ENCODE results near the gene ERAP2. TPM values are rescaled to one million over a fixed set of nuclear protein-coding genes. Genes with fewer than 3 reads are reported as not detected.
"Not testable (repeated sequence)": the region's sequence is repeated elsewhere in the genome, so short reads cannot be mapped to it uniquely, and the experiment has no call there.

Gene ERAP2
- total RNA-seq, 1 experiment from 2014 or later = 4.2 TPM

DNA sequence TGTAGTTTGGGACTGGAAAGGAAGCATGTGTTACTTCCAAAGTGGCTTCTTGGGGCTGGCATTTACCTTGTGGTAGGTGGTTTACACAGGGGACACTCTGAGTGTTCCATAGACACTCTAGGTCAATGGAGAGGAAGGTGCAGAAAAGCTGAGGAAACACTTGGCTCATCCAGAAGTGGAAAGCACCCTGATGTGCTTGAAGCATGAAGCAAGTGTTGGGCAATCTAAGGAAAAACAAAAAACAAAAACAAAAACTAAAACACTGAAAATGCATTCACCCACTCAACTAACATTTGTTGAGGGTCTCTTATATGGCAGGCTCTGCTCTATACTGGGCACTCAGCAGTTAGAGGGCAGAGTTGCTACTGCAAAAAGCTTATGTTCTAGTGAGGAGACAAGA is 2.9 kb upstream of the ERAP2 start:
- peaks cover 4% of the 10 kb centered on the region; the same call in 1 of the 2 replicates for H3K4me1 ChIP-seq
- DNase-seq = no peak
- H3K27me3 ChIP-seq = no peaks in the 10 kb centered on the region
- no peak overlapping the region for H3K4me3 ChIP-seq
- no peak overlapping the region for H3K27ac ChIP-seq
- H3K36me3 ChIP-seq = no peaks in the 10 kb centered on the region
- no peaks in the 10 kb centered on the region for H3K9me3 ChIP-seq (replicated peaks)

DNA sequence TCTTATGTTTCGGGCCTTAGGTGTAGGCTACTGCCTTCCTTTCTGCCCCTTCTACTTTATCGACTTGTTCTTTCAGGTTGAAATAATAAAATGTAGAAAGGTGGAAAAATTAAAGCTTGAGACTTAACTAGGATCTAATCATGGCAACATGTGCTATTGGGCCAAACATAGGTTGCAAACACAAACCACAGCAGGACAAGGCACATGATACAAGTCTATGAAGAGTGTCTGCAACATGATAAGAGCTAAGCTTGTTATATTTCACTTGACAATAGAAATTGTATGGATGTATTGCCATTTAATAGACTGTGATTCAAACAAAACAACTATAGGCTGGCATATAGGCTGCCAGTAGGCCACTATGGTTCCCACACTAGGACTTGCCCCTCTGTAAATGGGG is 1.7 kb upstream of the ERAP2 start:
- Histone ChIP-seq H3K4me1 (peaks cover 4% of the 10 kb centered on the region; the same call in 1 of the 2 replicates), H3K9me3 (replicated peaks) (no peaks in the 10 kb centered on the region), H3K36me3 (no peaks in the 10 kb centered on the region), H3K4me3 (no peak overlapping the region), H3K27ac (no peak overlapping the region), H3K27me3 (no peaks in the 10 kb centered on the region)
- DNase-seq = no peak

- Histone ChIP-seq H3K27ac (peak overlapping the region; percentile 38), H3K36me3 (no peaks in the 10 kb centered on the region), H3K4me3 (peak overlapping the region; percentile 65), H3K4me1 (peaks cover 4% of the 10 kb centered on the region; the same call in 1 of the 2 replicates), H3K9me3 (replicated peaks) (no peaks in the 10 kb centered on the region), H3K27me3 (no peaks in the 10 kb centered on the region)
- no peak for DNase-seq
Measured at GRCh38 chr5:96875791-96876291, 459 bp upstream of the ERAP2 start.

DNA sequence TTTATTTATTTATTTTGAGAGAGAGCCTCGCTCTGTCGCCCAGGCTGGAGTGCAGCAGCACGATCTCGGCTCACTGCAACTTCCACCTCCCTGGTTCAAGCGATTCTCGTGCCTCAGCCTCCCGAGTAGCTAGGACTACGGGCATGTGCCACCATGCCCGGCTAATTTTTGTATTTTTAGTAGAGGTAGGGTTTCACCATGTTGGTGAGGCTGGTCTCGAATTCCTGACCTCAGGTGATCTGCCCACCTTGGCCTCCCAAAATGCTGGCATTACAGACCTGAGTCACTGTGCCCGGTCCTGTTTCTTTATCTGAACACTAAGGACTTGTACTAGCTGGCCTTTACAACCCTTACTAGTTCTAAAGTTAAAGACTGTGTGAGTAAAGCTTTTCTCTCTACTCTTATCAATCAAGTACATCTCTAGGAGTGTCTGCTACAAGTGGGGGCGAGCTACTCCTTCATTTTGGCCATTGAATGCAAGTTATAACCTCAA is 723 bp downstream of the ERAP2 start:
- not testable (repeated sequence) for H3K4me1 ChIP-seq; H3K27ac ChIP-seq; DNase-seq; H3K36me3 ChIP-seq; H3K9me3 ChIP-seq (replicated peaks); H3K27me3 ChIP-seq
- peak overlapping the region; percentile 65 for H3K4me3 ChIP-seq

DNA sequence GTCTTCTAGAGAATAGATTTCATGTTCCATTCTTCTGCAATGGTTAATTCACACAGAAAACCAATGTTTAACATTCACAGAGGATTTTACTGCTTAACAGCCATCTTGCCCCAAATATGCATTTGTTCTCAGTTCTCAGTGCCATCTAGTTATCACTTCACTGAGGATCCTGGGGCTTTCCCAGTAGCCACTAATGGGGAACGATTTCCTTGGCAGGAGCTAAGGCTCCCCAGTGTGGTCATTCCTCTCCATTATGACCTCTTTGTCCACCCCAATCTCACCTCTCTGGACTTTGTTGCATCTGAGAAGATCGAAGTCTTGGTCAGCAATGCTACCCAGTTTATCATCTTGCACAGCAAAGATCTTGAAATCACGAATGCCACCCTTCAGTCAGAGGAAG is 3.4 kb downstream of the ERAP2 start:
- no peak overlapping the region for H3K4me3 ChIP-seq
- no peak overlapping the region for H3K27ac ChIP-seq
- H3K4me1 ChIP-seq = peaks cover 4% of the 10 kb centered on the region; the same call in 1 of the 2 replicates
- H3K27me3 ChIP-seq = no peaks in the 10 kb centered on the region
- H3K36me3 ChIP-seq = no peaks in the 10 kb centered on the region
- DNase-seq = no peak
- H3K9me3 ChIP-seq (replicated peaks) = no peaks in the 10 kb centered on the region

GRCh38 chr5:96880444-96881164 is 4.3 kb downstream of the ERAP2 start:
- no peaks in the 10 kb centered on the region for H3K36me3 ChIP-seq
- DNase-seq = no peak
- no peak overlapping the region for H3K4me3 ChIP-seq
- H3K27me3 ChIP-seq = no peaks in the 10 kb centered on the region
- H3K4me1 ChIP-seq = peaks cover 4% of the 10 kb centered on the region; the same call in 1 of the 2 replicates
- no peak overlapping the region for H3K27ac ChIP-seq
- no peaks in the 10 kb centered on the region for H3K9me3 ChIP-seq (replicated peaks)

GRCh38 chr5:96881511-96882115 is 5.3 kb downstream of the ERAP2 start:
- H3K27ac ChIP-seq = no peak overlapping the region
- no peak for DNase-seq

DNA sequence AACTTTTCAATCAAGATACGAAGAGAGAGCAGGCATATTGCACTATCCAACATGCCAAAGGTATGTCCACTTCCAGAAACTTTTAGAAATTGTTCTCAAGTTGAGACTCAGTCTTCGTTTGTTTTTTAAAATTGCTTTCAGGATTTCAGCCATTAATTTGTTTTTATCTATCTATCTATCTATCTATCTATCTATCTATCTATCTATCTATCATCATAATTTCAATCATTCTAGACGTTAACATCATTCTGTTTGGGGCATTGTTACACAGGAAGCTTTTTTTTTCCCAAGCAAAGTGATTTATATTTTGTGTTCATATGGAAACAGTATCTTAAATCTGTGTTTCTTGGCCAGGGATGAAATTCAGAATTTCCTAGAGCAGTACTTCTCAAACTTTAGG is 7.6 kb downstream of the ERAP2 start:
- Histone ChIP-seq H3K36me3 (no peaks in the 10 kb centered on the region), H3K27me3 (no peaks in the 10 kb centered on the region), H3K27ac (no peak overlapping the region), H3K9me3 (replicated peaks) (no peaks in the 10 kb centered on the region), H3K4me3 (no peak overlapping the region), H3K4me1 (no peaks in the 10 kb centered on the region)
- DNase-seq = no peak

More at GRCh38 chr5:96881511-96882115, 5.3 kb downstream of the ERAP2 start:
- H3K27me3 ChIP-seq = no peaks in the 10 kb centered on the region
- no peaks in the 10 kb centered on the region for H3K9me3 ChIP-seq (replicated peaks)
- H3K4me1 ChIP-seq = peaks cover 4% of the 10 kb centered on the region; the same call in 1 of the 2 replicates
- no peaks in the 10 kb centered on the region for H3K36me3 ChIP-seq
- no peak overlapping the region for H3K4me3 ChIP-seq

DNA sequence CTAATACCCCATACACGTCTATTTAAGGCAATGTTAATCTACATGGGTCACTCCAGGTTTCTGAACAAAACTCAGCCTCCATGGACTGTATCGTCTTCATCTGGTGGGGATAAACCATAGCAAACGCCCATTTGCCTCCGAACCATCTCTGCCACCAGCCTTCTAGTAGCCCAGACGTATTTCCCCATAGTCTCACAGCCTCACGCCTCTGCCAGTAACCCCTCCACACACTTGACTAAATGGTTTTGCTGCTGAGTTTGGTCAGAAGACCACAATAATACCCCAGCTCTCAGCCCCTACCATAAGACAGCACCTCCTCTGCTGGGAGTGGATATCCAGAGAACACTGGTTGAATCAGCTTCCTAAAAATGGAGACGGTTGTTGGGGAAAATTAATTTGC is 8.7 kb downstream of the ERAP2 start:
- DNase-seq = no peak
- Histone ChIP-seq H3K4me3 (no peak overlapping the region), H3K4me1 (no peaks in the 10 kb centered on the region), H3K9me3 (replicated peaks) (no peaks in the 10 kb centered on the region), H3K27ac (no peak overlapping the region), H3K27me3 (no peaks in the 10 kb centered on the region), H3K36me3 (no peaks in the 10 kb centered on the region)

DNA sequence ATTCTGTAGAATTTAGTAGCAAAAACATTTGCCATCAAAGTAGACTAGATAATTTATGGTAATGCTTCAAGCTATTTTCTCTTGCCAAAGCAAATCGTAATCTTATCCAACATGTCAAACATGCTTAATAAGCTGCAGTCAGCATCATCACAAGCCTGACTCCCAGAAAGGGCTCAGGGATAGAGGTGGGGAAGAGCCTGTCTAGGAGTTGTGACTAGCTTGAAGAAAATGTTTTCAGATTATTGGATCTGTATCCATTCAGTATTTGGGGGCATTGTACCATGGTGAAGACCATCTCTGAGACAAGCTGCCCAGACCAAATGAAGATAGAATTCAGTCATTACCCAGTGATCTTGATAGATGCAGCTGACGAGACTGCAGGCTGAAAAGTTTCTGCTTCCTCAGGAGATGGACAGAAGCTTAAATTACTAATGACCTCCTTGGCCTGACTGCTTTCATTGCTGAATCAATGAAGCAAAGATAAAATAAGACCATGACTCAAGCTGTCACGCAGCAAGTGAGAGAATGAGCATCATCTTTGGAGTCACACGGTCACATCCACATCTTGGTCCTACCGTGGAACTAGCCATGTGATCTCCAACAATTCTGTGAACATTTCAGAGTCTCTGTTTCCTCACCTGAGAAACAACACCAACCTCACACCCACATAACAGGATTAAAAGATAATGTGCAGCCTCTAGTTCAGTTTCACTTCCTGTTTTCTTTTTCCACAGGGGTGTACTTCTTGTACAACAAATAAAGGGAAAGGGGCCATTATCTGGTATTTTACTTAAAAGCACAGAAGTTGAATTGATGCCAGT is 9.4 kb downstream of the ERAP2 start:
- Histone ChIP-seq H3K27me3 (no peaks in the 10 kb centered on the region), H3K4me3 (no peak overlapping the region), H3K4me1 (no peaks in the 10 kb centered on the region), H3K36me3 (no peaks in the 10 kb centered on the region), H3K27ac (no peak overlapping the region), H3K9me3 (replicated peaks) (no peaks in the 10 kb centered on the region)
- no peak for DNase-seq

- no peaks in the 10 kb centered on the region for H3K27me3 ChIP-seq
- H3K4me3 ChIP-seq = no peak overlapping the region
- no peak overlapping the region for H3K27ac ChIP-seq
- no peaks in the 10 kb centered on the region for H3K36me3 ChIP-seq
- DNase-seq = peak; percentile 35 to 58
- no peaks in the 10 kb centered on the region for H3K9me3 ChIP-seq (replicated peaks)
- H3K4me1 ChIP-seq = peaks cover 8% of the 10 kb centered on the region
Measured at GRCh38 chr5:96893342-96893741, 17.0 kb downstream of the ERAP2 start.

GRCh38 chr5:96896276-96896675 is 20.0 kb downstream of the ERAP2 start:
- Histone ChIP-seq H3K4me1 (peaks cover 8% of the 10 kb centered on the region), H3K27ac (no peak overlapping the region)
- no peak for DNase-seq

DNA sequence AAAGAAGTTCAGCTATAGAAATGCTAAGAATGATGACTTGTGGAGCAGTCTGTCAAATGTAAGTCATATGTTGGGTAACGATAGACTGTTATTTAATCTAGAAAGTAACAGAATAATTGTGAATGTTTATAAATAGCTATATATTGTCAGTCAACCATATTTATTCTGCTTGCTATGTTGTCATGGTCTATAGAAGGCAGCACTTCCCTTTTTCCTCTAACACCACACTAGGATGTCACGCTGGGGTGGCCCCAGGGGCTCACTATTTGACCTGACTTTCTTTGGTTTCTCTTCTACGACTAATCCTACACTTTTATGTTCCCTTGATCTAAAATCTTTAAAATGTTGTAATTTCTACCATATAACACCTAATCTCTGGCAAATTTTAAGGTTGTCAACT is 20.5 kb downstream of the ERAP2 start:
- no peak overlapping the region for H3K27ac ChIP-seq

More at GRCh38 chr5:96896276-96896675, 20.0 kb downstream of the ERAP2 start:
- H3K9me3 ChIP-seq (replicated peaks) = no peaks in the 10 kb centered on the region
- H3K36me3 ChIP-seq = no peaks in the 10 kb centered on the region
- no peak overlapping the region for H3K4me3 ChIP-seq
- no peaks in the 10 kb centered on the region for H3K27me3 ChIP-seq

DNA sequence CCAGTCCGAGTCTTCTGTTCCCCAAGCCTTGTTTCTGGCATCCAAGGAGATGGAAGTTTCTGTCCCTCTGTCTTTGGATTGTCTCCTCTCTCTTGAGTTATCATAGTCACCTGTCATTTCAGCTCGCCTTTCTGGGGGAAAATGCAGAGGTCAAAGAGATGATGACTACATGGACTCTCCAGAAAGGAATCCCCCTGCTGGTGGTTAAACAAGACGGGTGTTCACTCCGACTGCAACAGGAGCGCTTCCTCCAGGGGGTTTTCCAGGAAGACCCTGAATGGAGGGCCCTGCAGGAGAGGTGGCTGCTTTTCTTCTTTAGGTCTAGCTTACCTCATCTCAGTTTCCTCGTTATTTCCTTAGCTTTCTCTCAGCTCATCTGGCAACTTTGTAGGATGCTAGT is 25.1 kb downstream of the ERAP2 start:
- Histone ChIP-seq H3K36me3 (no peaks in the 10 kb centered on the region), H3K27me3 (no peaks in the 10 kb centered on the region), H3K4me1 (no peaks in the 10 kb centered on the region), H3K9me3 (replicated peaks) (0 out of 2 replicates have a peak, but pooled peaks cover 2% of the 10 kb centered on the region), H3K27ac (no peak overlapping the region), H3K4me3 (no peak overlapping the region)
- peak in 1 of 2 experiments; percentile 9 for DNase-seq

More for the DNA sequence above, 20.5 kb downstream of the ERAP2 start:
- DNase-seq = no peak
- no peaks in the 10 kb centered on the region for H3K27me3 ChIP-seq
- H3K4me3 ChIP-seq = no peak overlapping the region
- 0 out of 2 replicates have a peak, but pooled peaks cover 2% of the 10 kb centered on the region for H3K9me3 ChIP-seq (replicated peaks)
- H3K36me3 ChIP-seq = no peaks in the 10 kb centered on the region
- H3K4me1 ChIP-seq = peaks cover 8% of the 10 kb centered on the region
